GM19324 (cell line): Measurements from ENCODE around the gene PPL.
"Not testable (repeated sequence)": the region's sequence is repeated elsewhere in the genome, so short reads cannot be mapped to it uniquely, and the experiment has no call there.

Experiments used
- ATAC-seq: cut with Tn5 transposase; IDR thresholded peaks from one replicate; pipeline ENCODE4 v1.9.1; 2021; ENCODE audit warnings: mild to moderate bottlenecking, moderate library complexity; ENCODE audit not compliant: unreplicated experiment, low FRiP score

PPL gene

GRCh38 chr16:4960579-4960978, 23.6 kb upstream of the PPL start:
- ATAC-seq = no peak

- no peak for ATAC-seq
Measured at GRCh38 chr16:4958510-4959438, 21.8 kb upstream of the PPL start.

GRCh38 chr16:4957720-4958509, 21.0 kb upstream of the PPL start, which contains the start of gene SEC14L5:
Gene SEC14L5 (plus strand): TSS chr16:4958330. CDS start chr16:4959324, 994 bp downstream.
- ATAC-seq = no peak

GRCh38 chr16:4957420-4957719, 20.4 kb upstream of the PPL start:
- ATAC-seq = no peak

- ATAC-seq = no peak
Measured at GRCh38 chr16:4954714-4955113, 17.8 kb upstream of the PPL start.

GRCh38 chr16:4951583-4951982, 14.6 kb upstream of the PPL start:
- ATAC-seq = not testable (repeated sequence)

GRCh38 chr16:4949986-4950385, 13.0 kb upstream of the PPL start:
- no peak for ATAC-seq

- no peak for ATAC-seq
Measured at GRCh38 chr16:4948903-4949766, 12.2 kb upstream of the PPL start.

- ATAC-seq = no peak
Measured at GRCh38 chr16:4947722-4948503, 11.0 kb upstream of the PPL start.

GRCh38 chr16:4946917-4947316, 10.0 kb upstream of the PPL start:
- no peak for ATAC-seq

GRCh38 chr16:4945560-4946502, 8.9 kb upstream of the PPL start:
- ATAC-seq = no peak

- ATAC-seq = no peak
Measured at GRCh38 chr16:4944333-4945281, 7.7 kb upstream of the PPL start.

- no peak for ATAC-seq
Measured at GRCh38 chr16:4942481-4942880, 5.5 kb upstream of the PPL start.

GRCh38 chr16:4940719-4941118, 3.8 kb upstream of the PPL start:
- ATAC-seq = no peak

GRCh38 chr16:4938683-4939030, 1.7 kb upstream of the PPL start:
- no peak for ATAC-seq

- ATAC-seq = no peak
Measured at GRCh38 chr16:4937782-4938682, 1.1 kb upstream of the PPL start.
